GM18867 (cell line): ENCODE data around the gene BUB1B.

ENCODE experiments used
- ATAC-seq: cut with Tn5 transposase; IDR thresholded peaks from one replicate; pipeline ENCODE4 v1.9.1; 2021; ENCODE audit warnings: mild to moderate bottlenecking, moderate library complexity; ENCODE audit not compliant: unreplicated experiment

Gene BUB1B

DNA sequence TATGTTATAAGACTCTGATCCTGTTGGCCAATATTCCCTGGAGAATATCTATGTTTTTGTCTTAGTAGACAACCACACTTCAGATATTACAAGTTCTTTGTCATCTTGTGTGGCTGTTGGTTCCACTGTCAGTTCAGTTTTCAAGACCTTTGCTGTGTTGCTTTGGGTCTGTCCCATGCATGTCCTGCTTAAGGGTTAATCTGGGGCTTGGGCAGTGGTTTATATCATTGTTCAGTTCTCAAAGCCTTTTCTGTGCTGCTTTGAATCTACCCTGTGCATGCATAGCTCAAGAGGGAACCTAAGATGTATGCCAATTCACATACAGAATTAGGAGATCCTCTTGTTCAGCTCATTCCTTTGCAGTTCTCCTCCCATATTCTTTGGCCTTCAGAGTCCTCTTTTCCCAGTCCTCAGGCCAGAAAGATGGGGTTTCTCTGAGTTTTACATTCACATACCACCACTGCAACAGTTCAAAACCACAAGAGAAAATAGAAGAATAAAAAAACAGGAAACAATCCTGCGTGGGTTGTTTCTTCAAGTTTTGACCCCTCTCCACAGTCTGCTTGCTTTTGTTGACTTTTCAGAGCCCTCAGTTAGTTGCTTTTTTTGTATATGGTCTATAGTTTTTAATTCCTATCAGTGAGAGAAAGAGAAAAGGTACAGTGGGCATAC is 21.6 kb downstream of the BUB1B start:
- no peak for ATAC-seq

DNA sequence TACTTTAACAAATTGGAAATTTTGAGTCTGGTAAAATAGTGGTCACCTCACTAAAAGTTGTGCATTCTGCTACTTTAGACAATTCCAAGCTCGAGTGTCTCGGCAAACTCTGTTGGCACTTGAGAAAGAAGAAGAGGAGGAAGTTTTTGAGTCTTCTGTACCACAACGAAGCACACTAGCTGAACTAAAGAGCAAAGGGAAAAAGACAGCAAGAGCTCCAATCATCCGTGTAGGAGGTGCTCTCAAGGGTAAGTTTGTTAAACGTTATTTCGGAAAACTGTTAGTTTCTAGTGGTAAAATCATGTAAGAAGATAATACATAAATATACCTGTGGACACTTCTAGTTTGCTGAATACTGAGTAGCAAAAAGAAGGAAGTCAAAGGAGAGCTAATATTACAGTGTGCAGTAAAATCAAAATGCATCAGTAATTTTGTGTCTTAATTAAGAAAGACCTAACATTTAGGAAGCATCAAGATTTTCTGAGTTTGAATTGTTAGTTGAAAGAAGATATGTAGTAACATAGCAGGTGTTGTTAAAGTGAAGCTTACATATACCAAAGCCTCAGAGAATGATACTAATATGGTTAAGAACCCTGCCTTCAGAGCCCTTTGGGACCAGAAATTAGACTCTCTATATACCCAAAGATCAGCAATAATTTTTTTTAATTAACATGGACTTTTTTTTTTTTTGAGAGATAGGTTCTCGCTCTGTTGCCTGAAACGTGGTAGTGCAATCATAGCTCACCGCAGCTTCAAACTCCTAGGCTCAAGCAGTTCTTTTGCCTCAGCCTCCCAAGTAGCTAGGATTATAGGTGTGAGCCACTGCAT is 23.0 kb downstream of the BUB1B start:
- no peak for ATAC-seq

DNA sequence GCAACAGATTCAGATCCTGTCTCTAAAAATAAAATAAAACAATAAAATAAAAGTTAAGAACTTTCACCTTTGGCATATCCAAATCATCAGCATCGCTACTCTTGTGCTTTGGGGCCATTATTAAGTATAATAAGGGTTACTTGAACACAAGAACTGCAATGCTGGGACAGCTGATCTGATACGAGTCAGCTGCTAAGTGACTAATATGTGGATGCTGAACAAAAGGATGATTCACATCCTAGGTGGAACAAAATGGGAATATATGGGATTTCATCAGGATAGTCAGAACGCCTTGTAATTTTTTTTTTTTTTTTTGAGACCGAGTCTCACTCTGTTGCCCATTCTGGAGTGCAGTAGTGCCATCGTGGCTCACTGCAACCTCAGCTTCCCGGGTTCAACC is 29.7 kb downstream of the BUB1B start:
- no peak for ATAC-seq

DNA sequence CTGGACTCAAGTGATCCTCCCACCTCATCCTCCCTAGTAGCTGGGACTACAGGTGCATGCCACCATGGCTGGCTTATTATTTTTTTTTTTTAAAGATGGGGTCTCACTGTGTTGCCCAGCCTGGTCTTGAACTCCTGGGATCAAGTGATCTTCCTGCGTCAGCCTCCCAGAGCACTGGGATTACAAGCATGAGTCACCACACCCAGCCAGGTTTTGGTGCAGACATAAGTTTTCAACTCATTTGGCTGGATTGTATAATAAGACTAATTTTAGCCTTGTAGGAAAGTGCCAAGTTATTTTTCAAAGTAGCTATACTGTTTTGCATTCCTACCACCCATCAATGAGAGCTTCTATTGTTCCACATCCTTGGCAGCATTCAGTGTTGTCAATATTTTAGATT is 32.1 kb downstream of the BUB1B start:
- ATAC-seq: no peak

DNA sequence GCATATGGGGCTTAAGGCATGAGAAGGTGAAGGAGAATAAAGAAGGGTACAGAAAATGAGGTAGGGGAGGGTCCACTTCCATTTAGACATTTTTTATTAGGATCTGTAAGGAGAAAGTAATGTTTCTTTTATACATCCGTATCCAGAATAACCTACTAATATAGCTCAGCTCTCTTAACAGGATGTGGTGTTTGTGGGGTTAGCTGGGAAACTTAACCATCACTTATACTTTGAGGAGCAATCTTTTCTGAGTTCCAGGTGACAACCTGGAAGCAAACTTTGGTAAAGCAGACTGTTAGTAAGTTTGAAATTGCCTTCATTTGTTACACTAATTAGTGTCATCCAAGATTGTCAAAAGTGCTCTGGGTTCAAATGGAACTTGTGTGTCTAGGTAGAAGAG is 36.6 kb downstream of the BUB1B start:
- ATAC-seq: no peak

DNA sequence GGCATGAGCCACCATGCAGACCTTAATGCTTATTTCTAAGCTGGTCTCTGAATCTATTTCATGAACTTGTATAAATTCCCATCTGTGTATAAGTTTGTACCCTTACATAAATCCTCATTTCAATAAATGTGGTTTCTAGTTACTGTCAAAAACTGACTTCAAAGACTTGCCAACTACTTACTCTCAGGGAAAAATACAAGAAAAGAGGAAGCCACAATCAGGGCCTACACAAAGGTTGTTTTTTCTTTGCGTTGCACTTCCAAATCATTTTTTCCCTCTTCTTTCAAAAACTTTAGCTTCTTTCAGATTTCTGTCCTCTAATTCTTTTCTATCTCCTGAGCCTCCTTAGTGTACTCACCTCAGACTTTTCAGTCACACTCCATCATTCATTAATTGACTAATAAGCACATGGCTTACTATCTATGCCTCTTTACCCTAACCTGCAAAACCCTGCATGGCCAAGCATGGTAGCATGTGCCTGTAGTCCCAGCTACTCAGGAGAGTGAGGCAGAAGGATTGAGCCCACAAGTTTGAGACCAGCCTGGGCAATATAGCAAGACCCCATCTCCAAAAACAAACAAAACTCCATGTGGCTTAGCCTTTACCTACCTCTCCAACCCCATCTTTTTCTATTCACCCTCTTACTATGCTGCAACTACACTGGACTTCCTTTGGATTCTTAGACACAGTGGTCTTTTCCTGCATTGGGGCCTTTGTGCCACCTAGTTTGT is 37.7 kb downstream of the BUB1B start:
- ATAC-seq: no peak

DNA sequence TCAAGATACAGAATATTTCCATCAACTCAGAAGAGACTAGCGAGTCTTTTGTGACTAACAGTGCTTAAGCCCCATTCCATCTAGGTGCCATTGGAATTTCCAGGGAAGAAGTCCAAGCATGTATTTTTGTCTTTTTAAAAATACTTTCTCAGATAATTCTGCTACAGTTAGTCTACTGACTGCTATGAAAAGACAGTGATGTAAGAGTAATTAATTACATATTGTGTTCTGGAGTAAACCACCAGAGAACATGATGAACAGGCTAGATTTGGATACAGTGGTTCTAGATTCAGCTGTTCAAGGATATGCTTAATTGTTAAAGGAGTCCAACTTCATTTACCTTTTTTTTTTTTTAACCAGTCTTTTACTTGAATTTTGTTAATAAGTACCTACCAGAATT is 43.2 kb downstream of the BUB1B start:
- no peak for ATAC-seq

DNA sequence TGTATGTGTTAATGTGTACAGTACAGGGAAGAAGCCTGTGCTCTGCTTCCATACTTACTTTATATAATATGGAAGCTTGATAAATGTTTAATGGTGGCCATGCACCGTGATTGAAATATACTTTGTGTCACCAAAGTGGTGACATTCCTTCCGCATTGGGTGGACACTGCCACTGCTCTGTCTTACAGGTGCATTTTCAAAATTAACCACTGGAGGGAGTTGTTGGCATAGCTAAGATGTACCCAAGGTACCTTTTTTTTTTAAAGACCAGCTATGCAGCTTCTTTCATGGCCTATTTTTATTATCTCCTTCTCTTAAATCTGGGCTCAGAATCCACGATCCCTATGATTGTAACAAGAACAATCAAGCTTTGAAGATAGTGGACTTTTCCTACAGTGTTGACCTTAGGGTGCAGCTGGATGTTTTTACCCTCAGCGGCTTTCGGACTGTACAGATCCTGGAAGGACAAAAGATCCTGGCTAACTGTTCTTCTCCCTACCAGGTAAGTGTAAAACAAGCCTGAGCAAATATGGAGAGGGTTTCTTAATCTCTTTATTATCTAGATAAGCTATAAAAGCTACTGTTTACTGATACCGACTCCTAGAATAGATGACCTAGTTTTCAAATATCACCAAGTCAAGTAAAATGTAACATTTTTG is 56.4 kb downstream of the BUB1B start:
- ATAC-seq: peak; percentile 59

DNA sequence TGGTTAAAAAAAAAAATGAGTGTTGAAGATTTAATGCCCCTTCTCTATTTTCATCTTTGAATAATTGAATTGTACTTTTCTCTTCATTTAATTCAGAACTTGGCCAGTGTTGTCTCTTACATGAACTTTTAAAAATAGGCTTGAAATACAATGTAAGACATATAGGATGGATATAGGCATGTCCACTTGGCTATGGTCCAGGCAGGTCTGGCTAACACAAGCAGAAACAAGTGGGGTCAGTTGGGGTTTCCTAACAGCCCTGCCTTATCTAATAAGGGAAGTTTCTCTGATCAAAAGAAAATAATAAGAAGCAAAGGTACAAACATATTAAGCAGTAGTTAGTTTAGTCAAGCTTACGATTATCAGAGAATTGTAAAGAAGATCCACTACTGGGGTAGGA is 58.9 kb downstream of the BUB1B start:
- ATAC-seq: no peak

DNA sequence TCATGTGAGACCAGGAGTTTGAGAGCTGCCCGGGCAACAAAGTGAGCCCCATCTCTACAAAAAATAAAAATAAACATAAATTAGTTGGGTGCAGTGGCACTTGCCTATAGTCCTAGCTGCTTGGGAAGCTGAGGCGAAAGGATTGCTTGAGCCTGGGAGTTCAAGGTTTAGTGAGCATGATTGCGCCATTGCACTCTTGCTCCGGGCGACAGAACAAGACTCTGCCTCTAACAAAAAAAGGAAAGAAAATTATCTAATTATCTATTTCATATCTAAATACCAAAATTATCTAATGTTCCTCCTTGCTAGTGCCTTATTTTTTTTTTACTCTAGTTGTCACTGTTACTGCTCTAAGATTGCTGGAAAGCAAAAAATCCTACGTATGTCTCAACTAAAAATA is 61.3 kb downstream of the BUB1B start:
- ATAC-seq: no peak

DNA sequence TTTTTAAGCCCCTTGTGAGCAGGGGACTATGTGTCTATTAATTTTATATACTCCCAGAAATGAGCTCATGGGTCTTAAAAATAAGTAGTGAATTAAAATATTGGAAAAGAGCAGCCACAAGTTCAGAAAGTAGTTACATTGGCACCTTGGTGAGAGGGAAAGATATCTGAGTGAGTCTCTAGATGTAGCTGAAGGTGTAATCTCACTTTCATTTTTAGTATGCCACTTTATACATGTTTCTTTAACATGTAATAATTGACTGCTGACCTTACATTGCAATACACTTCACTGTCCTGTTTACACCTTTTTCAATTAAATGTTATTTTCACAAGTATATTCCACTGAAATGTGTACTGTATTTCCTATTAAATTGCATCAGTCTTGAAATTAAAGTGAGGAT is 65.9 kb downstream of the BUB1B start:
- ATAC-seq: peak; percentile 59

DNA sequence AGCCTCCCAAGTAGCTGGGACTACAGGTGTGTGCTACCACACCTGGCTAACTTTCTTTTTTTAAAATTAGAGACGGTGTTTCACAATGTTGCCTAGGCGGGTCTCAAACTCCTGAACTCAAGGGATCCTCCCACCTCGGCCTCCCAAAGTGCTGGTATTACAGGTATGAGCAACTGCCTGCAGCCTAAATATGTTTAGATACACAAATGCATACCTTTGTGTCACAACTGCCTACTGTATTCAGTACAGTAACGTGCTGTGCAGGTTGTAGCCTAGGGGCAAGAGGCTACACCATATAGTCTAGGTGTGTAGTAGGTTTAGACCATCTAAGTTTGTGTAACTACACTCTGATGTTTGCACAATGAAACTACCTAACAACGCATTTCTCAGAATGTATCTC is 68.4 kb downstream of the BUB1B start:
- ATAC-seq: no peak

DNA sequence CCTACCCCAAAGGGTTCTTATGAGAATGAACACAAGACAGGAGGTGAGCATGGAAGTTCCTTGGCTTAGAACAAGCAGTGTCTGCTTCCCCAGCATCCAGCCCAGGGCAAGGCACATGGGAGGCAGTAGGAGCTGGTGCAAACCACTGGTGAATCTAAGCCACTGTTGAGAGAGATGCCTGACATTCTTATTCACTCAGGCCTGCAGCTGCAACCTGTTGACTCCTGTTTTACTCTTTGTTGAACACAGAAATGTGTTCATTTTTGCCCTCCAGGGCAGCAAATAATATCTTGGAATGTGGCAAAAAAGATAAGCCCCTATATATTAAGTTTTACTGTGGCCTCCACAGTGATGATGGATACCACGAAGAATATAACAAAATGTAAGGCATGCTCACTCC is 69.1 kb downstream of the BUB1B start:
- ATAC-seq: no peak

DNA sequence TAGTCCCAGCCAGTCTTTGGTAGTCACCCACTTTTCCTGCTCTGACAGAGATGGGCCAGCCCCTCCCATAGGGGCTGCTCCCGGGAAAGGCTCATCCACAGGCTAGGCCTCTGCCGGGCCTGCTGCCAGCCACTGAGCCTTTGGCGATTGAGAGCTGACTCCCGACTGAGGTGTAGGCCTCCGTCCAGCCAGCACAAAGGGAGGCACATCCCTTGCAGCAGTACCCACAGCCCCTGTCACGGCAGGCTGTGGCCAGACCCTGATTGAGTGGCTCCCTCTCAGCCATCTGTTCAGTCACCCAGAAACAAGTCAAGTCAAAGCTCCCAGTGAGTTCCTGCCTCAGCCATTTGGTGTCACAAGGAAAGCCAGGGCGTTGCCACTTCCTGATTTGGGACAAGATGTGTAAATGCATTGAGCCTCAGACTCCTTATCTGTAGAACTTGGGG is 71.8 kb downstream of the BUB1B start:
- no peak for ATAC-seq

DNA sequence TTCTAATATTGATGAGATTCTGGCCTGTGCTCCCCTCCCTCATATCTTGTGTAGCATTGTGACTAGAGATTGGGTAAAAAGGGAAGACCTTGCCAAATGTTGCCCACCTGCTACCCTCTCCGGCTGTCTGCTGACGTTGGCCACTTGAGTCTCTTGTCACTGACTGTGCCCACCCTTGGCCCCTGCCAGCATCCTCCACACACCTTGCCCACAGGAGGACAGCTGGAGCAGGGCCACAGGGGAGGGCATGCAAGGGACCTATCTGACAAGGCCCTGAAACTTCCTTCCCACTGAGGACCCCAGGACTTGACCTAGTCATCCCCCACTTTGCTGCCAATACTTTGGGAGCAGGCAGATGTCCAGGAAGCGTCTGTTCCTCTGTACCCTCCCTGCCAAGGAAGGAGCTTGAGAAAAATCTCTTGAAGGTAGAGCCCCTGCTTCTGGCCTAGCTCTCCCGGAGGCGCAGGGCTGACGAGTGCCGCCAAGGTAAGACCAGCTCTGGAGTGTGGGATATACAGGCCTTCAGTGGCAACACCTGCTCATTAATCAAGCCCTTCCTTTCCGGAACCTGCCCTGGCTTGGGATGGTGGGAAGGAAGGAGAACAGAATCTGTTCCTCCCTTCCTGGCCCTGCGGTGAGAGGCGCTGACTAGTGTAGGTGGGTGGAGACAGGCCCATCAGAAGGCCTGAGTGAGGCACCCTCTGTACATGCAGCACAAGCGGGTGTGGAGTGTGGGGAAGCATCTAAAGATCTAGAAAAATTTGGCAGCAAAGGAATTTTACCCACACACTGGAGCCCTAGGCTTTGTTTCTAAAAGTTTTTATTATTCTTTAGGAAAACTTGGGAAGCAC is 73.1 kb downstream of the BUB1B start:
- no peak for ATAC-seq

DNA sequence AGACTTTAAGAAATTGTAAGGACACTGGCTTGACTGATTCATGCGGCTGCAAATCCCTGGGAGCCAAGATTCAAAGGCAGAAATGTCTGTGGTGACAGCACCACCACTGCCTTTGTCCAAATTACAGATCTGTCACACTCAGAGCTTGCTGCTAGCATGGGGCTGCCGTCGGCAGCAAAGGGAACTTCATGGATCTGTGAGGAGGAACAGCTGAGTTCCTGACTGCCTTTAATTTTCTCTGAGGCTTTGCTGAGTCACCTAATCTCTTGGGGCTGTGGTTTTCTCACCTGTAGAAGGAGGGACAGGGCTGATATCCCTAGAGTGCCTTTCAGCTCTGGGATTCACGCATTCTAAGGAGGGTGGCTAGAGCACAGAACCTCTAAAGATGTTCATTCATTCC is 73.9 kb downstream of the BUB1B start:
- ATAC-seq: no peak

DNA sequence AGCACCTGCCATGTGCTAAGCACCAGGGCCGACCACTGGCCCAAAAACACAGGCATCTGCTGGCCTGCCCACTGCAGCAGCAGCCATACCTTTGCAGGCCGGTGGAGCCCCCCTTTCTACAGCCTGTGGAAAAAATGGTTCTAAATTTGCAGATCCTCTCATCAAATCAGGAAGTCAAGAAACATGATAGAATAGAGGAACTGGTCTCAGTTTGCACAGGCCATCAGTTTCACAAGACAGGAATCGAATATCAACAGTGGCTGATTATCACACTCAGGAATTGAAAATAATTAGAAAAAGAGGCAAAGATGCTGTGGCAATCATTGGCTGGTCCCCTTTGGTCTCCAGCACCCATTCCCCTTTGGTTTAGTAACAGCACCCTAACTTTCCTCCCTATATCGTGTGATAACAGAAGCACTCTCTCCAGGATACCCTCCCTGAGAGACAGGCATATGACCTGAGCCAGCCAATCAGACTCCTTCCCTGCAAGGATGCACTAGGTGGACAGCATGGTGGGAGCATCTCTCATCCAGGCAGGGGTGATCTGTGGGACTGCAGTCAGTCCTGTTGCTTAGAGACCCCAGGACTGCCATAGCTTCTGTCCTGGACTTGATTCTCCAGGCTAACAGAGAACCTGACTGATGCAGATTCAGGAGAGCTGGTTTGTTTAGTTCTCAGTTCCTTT is 74.5 kb downstream of the BUB1B start:
- no peak for ATAC-seq

DNA sequence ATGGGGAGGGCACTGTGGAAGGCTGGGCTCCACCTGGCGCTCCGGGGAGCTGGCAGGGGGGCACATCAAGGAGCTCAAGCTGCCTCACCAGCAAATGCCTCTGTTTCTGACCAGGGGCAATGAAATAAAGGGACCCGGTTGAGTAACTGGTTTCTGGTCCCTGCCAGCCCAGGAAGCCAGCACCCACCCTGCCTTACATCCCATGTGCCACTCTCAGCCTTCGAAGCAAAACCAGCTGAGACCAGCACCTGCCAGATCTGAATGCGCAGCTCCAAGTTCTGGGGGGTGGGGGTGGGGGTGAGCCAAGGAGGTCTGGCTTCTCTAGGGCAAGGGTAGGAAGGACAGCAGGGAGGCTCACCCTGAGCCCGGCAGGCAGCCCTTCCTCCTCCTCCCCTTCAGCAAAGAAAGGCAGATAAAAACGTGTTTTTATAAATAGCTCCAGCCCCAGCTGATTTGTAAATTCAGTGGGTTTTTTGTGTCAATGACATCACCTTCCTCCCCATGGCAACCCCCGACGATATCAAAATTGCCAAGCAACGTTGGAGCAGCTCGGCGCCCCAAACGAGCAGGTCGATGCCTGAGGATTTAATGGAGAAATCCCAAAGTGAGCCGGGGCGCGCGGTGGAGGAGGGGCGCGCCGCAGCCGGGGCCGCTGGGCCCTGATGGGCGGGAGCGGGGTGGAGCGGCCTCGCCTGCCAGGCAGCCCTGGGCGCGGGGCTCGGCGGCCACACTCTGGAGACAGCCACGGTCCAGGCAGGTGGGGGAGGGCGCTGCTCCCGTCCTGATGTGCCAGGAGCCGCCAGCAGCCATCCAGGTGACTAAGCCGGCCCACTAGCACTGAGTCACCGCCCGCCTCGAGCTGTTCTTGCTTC is 77.9 kb downstream of the BUB1B start, which contains the start of gene PAK6:
Gene PAK6, plus strand, starts transcription at position 532 of the 872 bp plus-strand sequence. CDS start 25,723 bp downstream, outside the sequence.
- ATAC-seq: no peak

DNA sequence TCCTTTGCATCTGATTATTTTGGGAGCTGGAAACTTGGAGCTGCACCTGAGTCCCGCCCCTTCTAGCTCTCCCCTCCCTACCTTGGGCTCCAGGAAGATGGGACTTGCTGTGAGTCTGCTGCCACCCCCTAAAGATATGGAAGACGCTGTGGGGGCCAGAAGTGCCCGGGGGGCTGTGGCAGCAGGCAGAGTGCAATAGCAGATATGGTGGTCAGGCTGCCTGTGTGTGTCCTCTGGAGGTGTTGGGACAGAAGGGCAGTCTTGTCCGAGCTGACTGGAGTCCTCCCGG is 78.5 kb downstream of the BUB1B start:
- no peak for ATAC-seq
